Mesendoderm (in vitro differentiated cells): ENCODE measurements around the gene SHLD1.

Experiments
- DNase-seq: peaks from one replicate; pipeline ENCODE4 v3.0.0; 2013
- H2AK5ac ChIP-seq: 2 replicates; pipeline ENCODE4 v1.6.1; 2013; ENCODE audit warnings: low read length, inconsistent platforms
- H2BK120ac ChIP-seq: 2 replicates; pipeline ENCODE4 v1.6.1; 2013; ENCODE audit warnings: low read depth, mild to moderate bottlenecking, low read length, moderate library complexity, mixed read lengths
- H2BK15ac ChIP-seq: replicated peaks from 2 replicates; pipeline ENCODE4 v1.6.1; 2013; ENCODE audit warnings: low read depth, mild to moderate bottlenecking, moderate library complexity
- H2BK5ac ChIP-seq: 2 replicates; pipeline ENCODE4 v1.6.1; 2013; ENCODE audit warnings: low read length, inconsistent platforms
- H3K18ac ChIP-seq: 2 replicates; pipeline ENCODE4 v1.6.1; 2013; ENCODE audit warnings: mild to moderate bottlenecking, low read length, mixed read lengths
- H3K23ac ChIP-seq: one replicate; pipeline ENCODE4 v1.6.1; 2013; ENCODE audit warnings: low read length
- H3K27ac ChIP-seq: 2 replicates; pipeline ENCODE4 v1.5.1; 2013; ENCODE audit warnings: low read depth, mild to moderate bottlenecking, inconsistent platforms, low read length, moderate library complexity
- H3K27me3 ChIP-seq: 2 replicates; pipeline ENCODE4 v1.6.1; 2013; ENCODE audit warnings: low read length, control low read depth, mild to moderate bottlenecking, inconsistent platforms; ENCODE audit not compliant: insufficient read depth, poor library complexity
- H3K36me3 ChIP-seq: 2 replicates; pipeline ENCODE4 v1.6.1; 2013; ENCODE audit warnings: low read length, inconsistent platforms; ENCODE audit not compliant: control insufficient read depth, insufficient read depth
- H3K4ac ChIP-seq: one replicate; pipeline ENCODE4 v1.6.1; 2013; ENCODE audit warnings: low read depth, mild to moderate bottlenecking, low read length, moderate library complexity
- H3K4me1 ChIP-seq: 2 replicates; pipeline ENCODE4 v1.6.1; 2013; ENCODE audit warnings: low read depth, low read length, inconsistent platforms; ENCODE audit not compliant: control insufficient read depth
- H3K4me2 ChIP-seq: 2 replicates; pipeline ENCODE4 v1.6.1; 2013; ENCODE audit warnings: low read length
- H3K4me3 ChIP-seq: 2 replicates; pipeline ENCODE4 v1.5.1; 2013; ENCODE audit warnings: mild to moderate bottlenecking, low read length
- H3K56ac ChIP-seq: one replicate; pipeline ENCODE4 v1.6.1; 2013; ENCODE audit warnings: low read length
- H3K79me1 ChIP-seq: 2 replicates; pipeline ENCODE4 v1.6.1; 2013; ENCODE audit warnings: low read length, inconsistent platforms
- H3K79me2 ChIP-seq: 2 replicates; pipeline ENCODE4 v1.6.1; 2013; ENCODE audit warnings: mild to moderate bottlenecking, low read length; ENCODE audit not compliant: control insufficient read depth, insufficient read depth
- H3K9ac ChIP-seq: 2 replicates; pipeline ENCODE4 v1.6.1; 2013; ENCODE audit warnings: low read length, inconsistent platforms
- H4K5ac ChIP-seq: one replicate; pipeline ENCODE4 v1.6.1; 2013; ENCODE audit warnings: low read length
- H4K8ac ChIP-seq: one replicate; pipeline ENCODE4 v1.6.1; 2013; ENCODE audit warnings: low read depth, mild to moderate bottlenecking, control low read depth, low read length, moderate library complexity
- WGBS: extraction: QIAGEN DNeasy Blood & Tissue Kit; methylation state at CpG from one replicate; pipeline ENCODE4 v1.1.7; 2013; ENCODE audit warnings: low lambda C conversion rate, missing lambda C conversion rate; ENCODE audit not compliant: insufficient coverage; ENCODE audit errors: extremely low coverage; 5-methylcytosine and 5-hydroxymethylcytosine counted together

SHLD1 gene

GRCh38 chr20:5865604-5866003 is 115.4 kb downstream of the SHLD1 start:
- Histone ChIP-seq H4K8ac (no peak overlapping the region), H2AK5ac (no peak overlapping the region), H3K4ac (no peak overlapping the region), H3K4me3 (no peak overlapping the region), H3K4me1 (no peaks in the 10 kb centered on the region), H2BK5ac (no peak overlapping the region), H3K27me3 (no peaks in the 10 kb centered on the region), H4K5ac (no peak overlapping the region), H2BK15ac (no peak overlapping the region), H2BK120ac (no peak overlapping the region), H3K56ac (no peak overlapping the region), H3K27ac (no peak overlapping the region), H3K9ac (no peak overlapping the region), H3K79me1 (no peaks in the 10 kb centered on the region), H3K79me2 (no peaks in the 10 kb centered on the region), H3K23ac (no peak overlapping the region), H3K36me3 (no peaks in the 10 kb centered on the region), H3K18ac (no peak overlapping the region), H3K4me2 (no peak overlapping the region)
- DNase-seq: no peak
- no CpG with 5 or more reads among the region's 2 CpGs for WGBS

DNA sequence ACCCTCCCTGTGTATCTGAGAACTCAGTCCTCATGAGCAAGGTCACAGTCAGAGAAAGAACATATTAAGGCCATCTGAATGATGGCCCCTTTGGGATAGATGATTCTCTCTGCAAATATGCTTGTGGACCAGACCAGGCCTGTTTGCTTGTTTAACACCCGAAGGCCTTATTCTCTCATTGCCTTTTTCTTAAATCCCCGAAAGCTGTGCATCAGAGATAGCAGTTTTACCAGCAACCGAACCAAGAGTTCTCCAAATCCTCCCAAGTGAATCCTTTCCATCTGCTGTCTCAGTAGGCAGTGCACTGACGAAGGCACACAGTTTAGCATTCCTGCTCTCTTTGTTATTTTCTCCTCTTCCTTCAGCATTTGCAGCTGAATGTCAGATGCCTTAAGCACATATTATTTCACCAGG is 120.4 kb downstream of the SHLD1 start:
- no peaks in the 10 kb centered on the region for H3K36me3 ChIP-seq
- no peak overlapping the region for H4K8ac ChIP-seq
- H3K56ac ChIP-seq: no peak overlapping the region
- no peak overlapping the region for H2BK5ac ChIP-seq
- WGBS: no CpG with 5 or more reads among the region's 4 CpGs
- no peaks in the 10 kb centered on the region for H3K79me2 ChIP-seq
- no peak overlapping the region for H3K9ac ChIP-seq
- H3K27me3 ChIP-seq: no peaks in the 10 kb centered on the region
- H2AK5ac ChIP-seq: no peak overlapping the region
- H3K18ac ChIP-seq: no peak overlapping the region
- no peak overlapping the region for H4K5ac ChIP-seq
- DNase-seq: no peak
- no peak overlapping the region for H2BK120ac ChIP-seq
- no peak overlapping the region for H3K4me2 ChIP-seq
- no peak overlapping the region for H3K4ac ChIP-seq
- no peak overlapping the region for H3K27ac ChIP-seq
- H2BK15ac ChIP-seq: no peak overlapping the region
- H3K23ac ChIP-seq: no peak overlapping the region
- H3K4me3 ChIP-seq: no peak overlapping the region
- no peaks in the 10 kb centered on the region for H3K4me1 ChIP-seq
- H3K79me1 ChIP-seq: no peaks in the 10 kb centered on the region

GRCh38 chr20:5871459-5872410 is 121.5 kb downstream of the SHLD1 start:
- no peak overlapping the region for H3K4ac ChIP-seq
- no peak overlapping the region for H3K27ac ChIP-seq
- no CpG with 5 or more reads among the region's 6 CpGs for WGBS
- H2BK120ac ChIP-seq: no peak overlapping the region
- no peak overlapping the region for H3K23ac ChIP-seq
- no peaks in the 10 kb centered on the region for H3K4me1 ChIP-seq
- no peak overlapping the region for H4K8ac ChIP-seq
- H3K56ac ChIP-seq: no peak overlapping the region
- H3K4me2 ChIP-seq: no peak overlapping the region
- DNase-seq: peak; percentile 10
- H3K36me3 ChIP-seq: no peaks in the 10 kb centered on the region
- H3K9ac ChIP-seq: no peak overlapping the region
- H2AK5ac ChIP-seq: no peak overlapping the region
- no peak overlapping the region for H3K18ac ChIP-seq
- H3K79me1 ChIP-seq: no peaks in the 10 kb centered on the region
- H3K79me2 ChIP-seq: no peaks in the 10 kb centered on the region
- H3K27me3 ChIP-seq: no peaks in the 10 kb centered on the region
- no peak overlapping the region for H4K5ac ChIP-seq
- H3K4me3 ChIP-seq: no peak overlapping the region
- no peak overlapping the region for H2BK15ac ChIP-seq
- H2BK5ac ChIP-seq: no peak overlapping the region

- no CpG with 5 or more reads among the region's 4 CpGs for WGBS
- Histone ChIP-seq H2BK15ac (no peak overlapping the region), H4K5ac (no peak overlapping the region), H3K79me2 (no peaks in the 10 kb centered on the region), H3K4me2 (no peak overlapping the region), H3K18ac (no peak overlapping the region), H3K23ac (no peak overlapping the region), H4K8ac (no peak overlapping the region), H3K56ac (no peak overlapping the region), H3K9ac (no peak overlapping the region), H3K36me3 (no peaks in the 10 kb centered on the region), H3K79me1 (no peaks in the 10 kb centered on the region), H2BK120ac (no peak overlapping the region), H3K4ac (no peak overlapping the region), H3K27ac (no peak overlapping the region), H3K4me3 (no peak overlapping the region), H2BK5ac (no peak overlapping the region), H3K27me3 (no peaks in the 10 kb centered on the region), H2AK5ac (no peak overlapping the region), H3K4me1 (no peaks in the 10 kb centered on the region)
- DNase-seq: no peak
Measured at GRCh38 chr20:5877128-5877527, 126.9 kb downstream of the SHLD1 start.

DNA sequence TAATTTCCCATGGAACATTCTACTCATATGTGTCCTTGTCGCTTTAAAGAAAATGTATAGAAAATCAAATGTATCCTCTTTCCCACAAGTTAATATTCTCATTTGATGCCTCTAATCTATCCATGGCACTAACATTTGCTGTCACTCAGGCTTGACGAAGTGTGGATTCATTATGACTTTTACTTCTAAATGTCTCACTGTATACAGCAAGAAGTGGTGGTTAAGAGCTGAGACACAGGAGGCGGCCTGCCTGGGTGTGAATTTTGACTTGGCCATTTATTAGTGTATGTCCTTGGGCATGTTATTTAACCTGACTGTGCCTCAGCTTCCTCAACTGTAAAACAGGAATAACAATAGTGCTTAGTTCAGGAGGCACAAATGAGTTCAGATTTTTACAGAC is 130.1 kb downstream of the SHLD1 start:
- Histone ChIP-seq H3K79me2 (no peaks in the 10 kb centered on the region), H3K4ac (no peak overlapping the region), H3K4me2 (no peak overlapping the region), H3K36me3 (no peaks in the 10 kb centered on the region), H3K27ac (no peak overlapping the region), H2BK5ac (no peak overlapping the region), H3K4me3 (no peak overlapping the region), H2BK15ac (no peak overlapping the region), H2AK5ac (no peak overlapping the region), H2BK120ac (no peak overlapping the region), H3K23ac (no peak overlapping the region), H3K4me1 (no peaks in the 10 kb centered on the region), H3K79me1 (no peaks in the 10 kb centered on the region), H3K56ac (no peak overlapping the region), H3K9ac (no peak overlapping the region), H3K27me3 (no peaks in the 10 kb centered on the region), H3K18ac (no peak overlapping the region), H4K5ac (no peak overlapping the region), H4K8ac (no peak overlapping the region)
- WGBS: no CpG with 5 or more reads among the region's 3 CpGs
- DNase-seq: no peak

- H4K5ac ChIP-seq: no peak overlapping the region
- H3K4me3 ChIP-seq: no peak overlapping the region
- no peak overlapping the region for H2BK120ac ChIP-seq
- no peaks in the 10 kb centered on the region for H3K79me1 ChIP-seq
- no peak for DNase-seq
- no peak overlapping the region for H3K23ac ChIP-seq
- H3K18ac ChIP-seq: no peak overlapping the region
- no CpG with 5 or more reads among the region's 5 CpGs for WGBS
- no peak overlapping the region for H3K56ac ChIP-seq
- H3K9ac ChIP-seq: no peak overlapping the region
- no peaks in the 10 kb centered on the region for H3K79me2 ChIP-seq
- H3K36me3 ChIP-seq: no peaks in the 10 kb centered on the region
- H3K27me3 ChIP-seq: no peaks in the 10 kb centered on the region
- no peak overlapping the region for H3K4ac ChIP-seq
- H2BK15ac ChIP-seq: no peak overlapping the region
- H2BK5ac ChIP-seq: no peak overlapping the region
- H3K27ac ChIP-seq: no peak overlapping the region
- no peaks in the 10 kb centered on the region for H3K4me1 ChIP-seq
- no peak overlapping the region for H3K4me2 ChIP-seq
- H4K8ac ChIP-seq: no peak overlapping the region
- no peak overlapping the region for H2AK5ac ChIP-seq
Measured at GRCh38 chr20:5881703-5882102, 131.5 kb downstream of the SHLD1 start.
